T-cell (primary cell): ENCODE data around the gene ARPC5L. TPM values are rescaled to one million over a fixed set of nuclear protein-coding genes. Genes with fewer than 3 reads are reported as not detected.

Source experiments
- total RNA-seq, 35 experiments: library from RNA in 6 of 35; stranded (reverse) in 6 of 35; fragments of 120-200 nt in 1 of 35; gene quantifications; one replicate each; pipeline versions ENCODE4 v1.2.1 to v1.2.4 and lab custom pipeline; 2013 to 2026

The ARPC5L gene
- total RNA-seq, 5 donors from 2014 or later (not counting 1 experiment from before 2014, with no cell fraction given) = 29.1 to 55.3 (median 35.9) TPM

Other genes starting within 250 kb of the ARPC5L start
- gene NR6A1, start 90.8 kb upstream of the ARPC5L start, total RNA-seq = under 1 TPM in 4 of 5 donors, not detected in 1; 0.19 to 0.50 (median 0.40) TPM
- gene OLFML2A, start 85.0 kb upstream of the ARPC5L start, total RNA-seq = under 1 TPM in 3 of 5 donors, not detected in 2; 0.07 to 0.18 (median 0.13) TPM
- gene WDR38, start 8.7 kb upstream of the ARPC5L start, total RNA-seq = not detected
- 1,000 to 10,000 TPM; 1,564 to 1,845 (median 1,785) TPM for gene RPL35, start 173 bp upstream of the ARPC5L start, total RNA-seq
- 10 to 100 TPM; 23.4 to 28.9 (median 27.1) TPM for gene GOLGA1, start 79.0 kb downstream of the ARPC5L start, total RNA-seq